WTC11 (cell line): Measurements from ENCODE around the gene KRT79.

Source experiments
- ATF3 ChIP-seq: sonication (generic); formaldehyde crosslinking; conservative IDR thresholded peaks from 2 replicates; pipeline ENCODE4 v1.8.1; 2022; ENCODE audit warnings: mild to moderate bottlenecking, missing genetic modification reagents
- CBFB ChIP-seq: sonication (generic); formaldehyde crosslinking; IDR thresholded peaks from 2 replicates; pipeline ENCODE4 v1.8.1; 2022; ENCODE audit warnings: mild to moderate bottlenecking, low read depth, missing genetic modification reagents
- ZBTB21 ChIP-seq: sonication (generic); formaldehyde crosslinking; IDR thresholded peaks from 2 replicates; pipeline ENCODE4 v1.8.1; 2023; ENCODE audit warnings: mild to moderate bottlenecking, missing genetic modification reagents, borderline replicate concordance
- ZNF317 ChIP-seq: sonication (generic); formaldehyde crosslinking; IDR thresholded peaks from 2 replicates; pipeline ENCODE4 v1.8.1; 2023; ENCODE audit warnings: low read depth, mild to moderate bottlenecking, moderate library complexity, missing genetic modification reagents, borderline replicate concordance

GRCh38 chr12:52871291-52872039 lies 37.4 kb upstream of the KRT79 start:
- TF ChIP-seq ATF3 (no peak), ZBTB21 (CRISPR knock-in tag) (no peak), ZNF317 (CRISPR knock-in tag) (no peak), CBFB (CRISPR knock-in tag) (no peak)
